ENCODE results near the gene PODN.

PODN gene

GRCh38 chr1:53094533-53094919 is 32.5 kb downstream of the PODN start:
- no peak overlapping the region for H3K4me3 ChIP-seq (ENCODE audit: low read length)
- no peak overlapping the region for H4K5ac ChIP-seq (ENCODE audit: low read length)
- no peaks in the 10 kb centered on the region for H3K79me2 ChIP-seq (ENCODE audit: control insufficient read depth, insufficient read depth, low read length)
- no peaks in the 10 kb centered on the region for H3K4me1 ChIP-seq (ENCODE audit: control insufficient read depth, low read depth, low read length)
- no peak overlapping the region for H2AK5ac ChIP-seq (ENCODE audit: low read length)
- no peaks in the 10 kb centered on the region for H3K27me3 ChIP-seq (ENCODE audit: insufficient read depth, low read length, poor library complexity)
- H3K23ac ChIP-seq (ENCODE audit: low read length), result no peak overlapping the region
- H3K4me2 ChIP-seq (ENCODE audit: low read length), result no peak overlapping the region
- no peak overlapping the region for H3K18ac ChIP-seq (ENCODE audit: low read length)
- H2BK15ac ChIP-seq (replicated peaks; ENCODE audit: low read depth), result no peak overlapping the region
- no peaks in the 10 kb centered on the region for H3K36me3 ChIP-seq (ENCODE audit: control insufficient read depth, insufficient read depth, low read length)
- no CpG with 5 or more reads among the region's 13 CpGs for WGBS (ENCODE audit: extremely low coverage, insufficient coverage, low lambda C conversion rate)
- H2BK120ac ChIP-seq (ENCODE audit: low read depth, low read length), result no peak overlapping the region
- no peak overlapping the region for H3K4ac ChIP-seq (ENCODE audit: low read depth, low read length)
- no peak for DNase-seq
- no peaks in the 10 kb centered on the region for H3K79me1 ChIP-seq (ENCODE audit: low read length)
- no peak overlapping the region for H4K8ac ChIP-seq (ENCODE audit: low read depth, low read length)
- H2BK5ac ChIP-seq (ENCODE audit: low read length), result no peak overlapping the region
- no peak overlapping the region for H3K27ac ChIP-seq (ENCODE audit: low read depth, low read length)
- no peak overlapping the region for H3K56ac ChIP-seq (ENCODE audit: low read length)
- no peak overlapping the region for H3K9ac ChIP-seq (ENCODE audit: low read length)

- Histone ChIP-seq H3K18ac (ENCODE audit: low read length) (no peak overlapping the region), H3K36me3 (ENCODE audit: control insufficient read depth, insufficient read depth, low read length) (no peaks in the 10 kb centered on the region), H3K9ac (ENCODE audit: low read length) (no peak overlapping the region), H3K56ac (ENCODE audit: low read length) (no peak overlapping the region), H2BK5ac (ENCODE audit: low read length) (no peak overlapping the region), H3K27ac (ENCODE audit: low read depth, low read length) (no peak overlapping the region), H2BK120ac (ENCODE audit: low read depth, low read length) (no peak overlapping the region), H3K79me1 (ENCODE audit: low read length) (no peaks in the 10 kb centered on the region), H4K5ac (ENCODE audit: low read length) (no peak overlapping the region), H3K4ac (ENCODE audit: low read depth, low read length) (no peak overlapping the region), H4K8ac (ENCODE audit: low read depth, low read length) (no peak overlapping the region), H3K4me1 (ENCODE audit: control insufficient read depth, low read depth, low read length) (no peaks in the 10 kb centered on the region), H3K23ac (ENCODE audit: low read length) (no peak overlapping the region), H3K27me3 (ENCODE audit: insufficient read depth, low read length, poor library complexity) (no peaks in the 10 kb centered on the region), H2AK5ac (ENCODE audit: low read length) (no peak overlapping the region), H3K79me2 (ENCODE audit: control insufficient read depth, insufficient read depth, low read length) (no peaks in the 10 kb centered on the region), H3K4me2 (ENCODE audit: low read length) (no peak overlapping the region), H3K4me3 (ENCODE audit: low read length) (no peak overlapping the region), H2BK15ac (replicated peaks; ENCODE audit: low read depth) (no peak overlapping the region)
- DNase-seq, result peak; percentile 45
- no CpG with 5 or more reads among the region's 8 CpGs for WGBS (ENCODE audit: extremely low coverage, insufficient coverage, low lambda C conversion rate)
Observed at GRCh38 chr1:53104289-53104913, 42.4 kb downstream of the PODN start.

DNA sequence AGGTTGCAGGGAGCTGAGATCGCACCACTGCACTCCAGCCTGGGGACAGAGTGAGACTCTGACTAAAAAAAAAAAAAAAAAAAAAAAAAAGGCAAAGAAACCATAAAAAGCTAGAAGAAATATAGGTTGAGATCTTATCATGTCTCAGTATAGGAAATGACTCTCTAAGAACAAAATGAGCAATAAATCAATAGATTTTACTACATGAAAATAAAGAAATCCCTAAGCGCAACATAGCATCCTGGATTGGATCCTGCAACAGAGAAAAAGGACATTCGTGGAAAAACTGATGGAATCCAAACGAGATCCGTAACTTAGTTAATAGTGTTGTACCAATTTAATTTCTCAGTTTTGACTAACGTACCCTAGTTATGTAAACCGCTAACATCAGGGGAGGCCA is 45.1 kb downstream of the PODN start:
- H2AK5ac ChIP-seq (ENCODE audit: low read length), result no peak overlapping the region
- H3K79me2 ChIP-seq (ENCODE audit: control insufficient read depth, insufficient read depth, low read length), result no peaks in the 10 kb centered on the region
- no peaks in the 10 kb centered on the region for H3K27me3 ChIP-seq (ENCODE audit: insufficient read depth, low read length, poor library complexity)
- H4K5ac ChIP-seq (ENCODE audit: low read length), result no peak overlapping the region
- DNase-seq, result no peak
- no peak overlapping the region for H3K27ac ChIP-seq (ENCODE audit: low read depth, low read length)
- no peak overlapping the region for H3K4ac ChIP-seq (ENCODE audit: low read depth, low read length)
- no peaks in the 10 kb centered on the region for H3K79me1 ChIP-seq (ENCODE audit: low read length)
- H2BK15ac ChIP-seq (replicated peaks; ENCODE audit: low read depth), result no peak overlapping the region
- H3K4me1 ChIP-seq (ENCODE audit: control insufficient read depth, low read depth, low read length), result no peaks in the 10 kb centered on the region
- no CpG with 5 or more reads among the region's 7 CpGs for WGBS (ENCODE audit: extremely low coverage, insufficient coverage, low lambda C conversion rate)
- no peak overlapping the region for H3K4me2 ChIP-seq (ENCODE audit: low read length)
- H2BK5ac ChIP-seq (ENCODE audit: low read length), result no peak overlapping the region
- H3K4me3 ChIP-seq (ENCODE audit: low read length), result no peak overlapping the region
- no peak overlapping the region for H3K18ac ChIP-seq (ENCODE audit: low read length)
- no peak overlapping the region for H3K56ac ChIP-seq (ENCODE audit: low read length)
- no peak overlapping the region for H3K23ac ChIP-seq (ENCODE audit: low read length)
- no peak overlapping the region for H4K8ac ChIP-seq (ENCODE audit: low read depth, low read length)
- no peak overlapping the region for H3K9ac ChIP-seq (ENCODE audit: low read length)
- no peaks in the 10 kb centered on the region for H3K36me3 ChIP-seq (ENCODE audit: control insufficient read depth, insufficient read depth, low read length)
- H2BK120ac ChIP-seq (ENCODE audit: low read depth, low read length), result no peak overlapping the region

DNA sequence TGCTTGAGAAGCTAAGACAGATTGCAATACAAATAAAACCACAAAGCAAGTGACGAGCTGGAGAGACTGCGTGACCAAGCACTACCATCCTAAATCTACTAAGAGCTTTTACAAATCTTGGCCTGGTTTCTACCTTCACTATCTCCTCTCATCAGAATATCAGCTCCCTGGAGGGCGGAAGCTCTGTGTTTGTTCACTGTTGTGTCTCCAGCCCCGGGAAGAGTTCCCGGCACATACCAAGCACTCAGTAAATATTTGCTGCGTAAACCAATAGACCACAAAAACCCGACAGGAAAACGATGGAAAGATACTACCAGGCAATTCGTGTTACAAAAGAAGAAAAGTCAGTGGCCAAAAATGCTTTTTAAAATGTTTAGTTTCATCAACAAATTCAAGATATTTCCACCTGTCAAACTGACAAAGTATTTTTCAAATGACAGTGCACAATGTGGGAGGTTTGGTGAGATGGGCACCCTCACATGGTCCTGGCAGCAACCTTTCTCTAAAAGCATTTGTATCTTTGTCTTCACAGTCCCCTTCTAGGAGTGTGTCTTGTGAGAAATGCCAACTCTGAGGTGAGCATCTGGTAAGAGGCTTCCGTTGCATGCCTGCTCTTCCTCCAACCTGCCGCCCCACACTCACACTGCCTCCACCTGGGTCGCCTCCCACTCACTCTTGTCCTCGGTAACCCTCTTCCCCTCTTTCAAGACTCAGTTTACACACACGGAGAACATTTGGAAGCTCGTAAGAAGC is 45.7 kb downstream of the PODN start:
- Histone ChIP-seq H3K56ac (ENCODE audit: low read length) (no peak overlapping the region), H3K79me1 (ENCODE audit: low read length) (no peaks in the 10 kb centered on the region), H2AK5ac (ENCODE audit: low read length) (no peak overlapping the region), H3K79me2 (ENCODE audit: control insufficient read depth, insufficient read depth, low read length) (no peaks in the 10 kb centered on the region), H3K27ac (ENCODE audit: low read depth, low read length) (no peak overlapping the region), H2BK120ac (ENCODE audit: low read depth, low read length) (no peak overlapping the region), H4K8ac (ENCODE audit: low read depth, low read length) (no peak overlapping the region), H3K18ac (ENCODE audit: low read length) (no peak overlapping the region), H3K27me3 (ENCODE audit: insufficient read depth, low read length, poor library complexity) (no peaks in the 10 kb centered on the region), H3K4me1 (ENCODE audit: control insufficient read depth, low read depth, low read length) (no peaks in the 10 kb centered on the region), H3K4me3 (ENCODE audit: low read length) (no peak overlapping the region), H2BK5ac (ENCODE audit: low read length) (no peak overlapping the region), H3K23ac (ENCODE audit: low read length) (no peak overlapping the region), H3K4ac (ENCODE audit: low read depth, low read length) (no peak overlapping the region), H3K4me2 (ENCODE audit: low read length) (no peak overlapping the region), H4K5ac (ENCODE audit: low read length) (no peak overlapping the region), H3K9ac (ENCODE audit: low read length) (no peak overlapping the region), H2BK15ac (replicated peaks; ENCODE audit: low read depth) (no peak overlapping the region), H3K36me3 (ENCODE audit: control insufficient read depth, insufficient read depth, low read length) (no peaks in the 10 kb centered on the region)
- no CpG with 5 or more reads among the region's 15 CpGs for WGBS (ENCODE audit: extremely low coverage, insufficient coverage, low lambda C conversion rate)
- peak; percentile 65 for DNase-seq

DNA sequence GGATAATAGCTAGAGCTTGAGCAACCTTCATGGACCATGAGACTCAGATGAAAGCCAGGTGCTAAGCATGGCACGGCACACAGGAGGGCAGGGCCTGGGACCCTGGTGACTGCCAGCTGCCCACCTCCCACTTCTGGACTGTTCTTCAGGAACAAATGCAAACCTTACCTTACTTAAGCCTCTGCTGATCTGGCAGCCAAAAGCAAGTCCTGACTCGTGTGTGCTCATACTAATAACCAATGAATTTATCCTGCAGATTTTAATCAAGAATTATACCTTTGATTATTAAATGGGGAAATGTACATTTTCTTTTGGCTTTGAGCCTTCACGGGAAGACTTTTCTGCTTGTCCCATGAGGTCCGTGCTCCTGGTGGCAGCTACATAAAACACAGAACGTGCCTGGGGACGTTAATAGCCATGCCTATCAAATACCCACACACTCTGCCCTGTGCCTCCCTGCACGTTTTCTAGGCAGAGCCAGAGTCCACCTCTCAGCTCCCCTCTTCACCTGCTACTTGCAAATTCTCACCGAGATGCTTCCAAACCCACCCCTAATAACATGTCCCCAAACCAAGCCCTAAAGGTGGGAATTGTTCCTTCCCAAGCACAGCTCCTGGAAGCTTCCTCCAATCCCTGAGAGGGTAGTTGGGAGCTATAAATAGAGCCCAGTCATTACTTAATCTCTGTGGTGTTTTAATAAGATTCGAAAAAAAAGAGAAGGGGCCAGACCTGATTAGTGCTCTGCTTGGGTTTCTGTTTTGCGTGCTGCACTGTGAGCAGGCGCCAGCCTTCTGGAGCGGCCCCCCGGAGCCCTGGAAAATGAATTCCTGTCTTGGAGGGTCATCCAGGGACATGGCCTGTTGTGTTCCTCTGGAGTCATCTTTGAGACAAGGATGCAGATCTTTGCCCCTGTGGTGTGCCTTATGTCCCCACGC is 46.9 kb downstream of the PODN start:
- H2AK5ac ChIP-seq (ENCODE audit: low read length), result no peak overlapping the region
- peak; percentile 35 for DNase-seq
- H3K4me1 ChIP-seq (ENCODE audit: control insufficient read depth, low read depth, low read length), result no peaks in the 10 kb centered on the region
- no peak overlapping the region for H3K56ac ChIP-seq (ENCODE audit: low read length)
- no peaks in the 10 kb centered on the region for H3K79me1 ChIP-seq (ENCODE audit: low read length)
- no peak overlapping the region for H4K5ac ChIP-seq (ENCODE audit: low read length)
- no peak overlapping the region for H3K4me2 ChIP-seq (ENCODE audit: low read length)
- no peak overlapping the region for H3K4me3 ChIP-seq (ENCODE audit: low read length)
- no peaks in the 10 kb centered on the region for H3K27me3 ChIP-seq (ENCODE audit: insufficient read depth, low read length, poor library complexity)
- no peak overlapping the region for H2BK15ac ChIP-seq (replicated peaks; ENCODE audit: low read depth)
- no peak overlapping the region for H2BK120ac ChIP-seq (ENCODE audit: low read depth, low read length)
- H4K8ac ChIP-seq (ENCODE audit: low read depth, low read length), result no peak overlapping the region
- no peak overlapping the region for H2BK5ac ChIP-seq (ENCODE audit: low read length)
- no peak overlapping the region for H3K9ac ChIP-seq (ENCODE audit: low read length)
- WGBS (ENCODE audit: extremely low coverage, insufficient coverage, low lambda C conversion rate), result no CpG with 5 or more reads among the region's 14 CpGs
- H3K4ac ChIP-seq (ENCODE audit: low read depth, low read length), result no peak overlapping the region
- no peaks in the 10 kb centered on the region for H3K36me3 ChIP-seq (ENCODE audit: control insufficient read depth, insufficient read depth, low read length)
- no peak overlapping the region for H3K18ac ChIP-seq (ENCODE audit: low read length)
- no peak overlapping the region for H3K23ac ChIP-seq (ENCODE audit: low read length)
- H3K27ac ChIP-seq (ENCODE audit: low read depth, low read length), result no peak overlapping the region
- H3K79me2 ChIP-seq (ENCODE audit: control insufficient read depth, insufficient read depth, low read length), result no peaks in the 10 kb centered on the region
